ENCODE measurements around the gene CST9L. TPM values are rescaled to one million over a fixed set of nuclear protein-coding genes. Genes with fewer than 3 reads are reported as not detected.
"Not testable (repeated sequence)": the region's sequence is repeated elsewhere in the genome, so short reads cannot be mapped to it uniquely, and the experiment has no call there.

CST9L gene
- total RNA-seq, 1 donor from 2014 or later: not detected

- DNase-seq (no peak), ATAC-seq (ENCODE audit: poor library complexity) (no peak)
- intact Hi-C loops (cut with DNase I): no loop called here
These were observed 20.4 kb upstream of the CST9L start for GRCh38 chr20:23588434-23589403.

- DNase-seq: no peak
- intact Hi-C loops (cut with DNase I): no loop called here
- ATAC-seq (ENCODE audit: poor library complexity): no peak
These were observed 19.3 kb upstream of the CST9L start for GRCh38 chr20:23587631-23588030.

- DNase-seq (no peak), ATAC-seq (ENCODE audit: poor library complexity) (no peak)
- intact Hi-C loops (cut with DNase I): no loop called here
These were observed 18.6 kb upstream of the CST9L start for GRCh38 chr20:23586735-23587525.

GRCh38 chr20:23585808-23586734, 17.8 kb upstream of the CST9L start:
- DNase-seq (no peak), ATAC-seq (ENCODE audit: poor library complexity) (no peak)
- intact Hi-C loops (cut with DNase I): no loop called here

GRCh38 chr20:23585449-23585807, 17.1 kb upstream of the CST9L start:
- ATAC-seq (ENCODE audit: poor library complexity): no peak

GRCh38 chr20:23584434-23585199, 16.3 kb upstream of the CST9L start:
- no peak for ATAC-seq (ENCODE audit: poor library complexity)
- intact Hi-C loops (cut with DNase I): no loop called here
- no peak for DNase-seq

More at GRCh38 chr20:23585449-23585807, 17.1 kb upstream of the CST9L start:
- intact Hi-C loops (cut with DNase I): no loop called here
- DNase-seq: no peak

- ATAC-seq (ENCODE audit: poor library complexity) (no peak), DNase-seq (no peak)
- intact Hi-C loops (cut with DNase I): no loop called here
These were observed 15.2 kb upstream of the CST9L start for GRCh38 chr20:23583526-23583925.

- intact Hi-C loops (cut with DNase I): no loop called here
- ATAC-seq (ENCODE audit: poor library complexity) (no peak), DNase-seq (no peak)
These were observed 14.0 kb upstream of the CST9L start for GRCh38 chr20:23582293-23582692.

- DNase-seq; intact Hi-C loops (cut with DNase I); ATAC-seq (ENCODE audit: poor library complexity): not testable (repeated sequence)
These were observed 13.5 kb upstream of the CST9L start for GRCh38 chr20:23581833-23582232.

- intact Hi-C loops (cut with DNase I): no loop called here
- no peak for DNase-seq
- no peak for ATAC-seq (ENCODE audit: poor library complexity)
These were observed 6.7 kb upstream of the CST9L start for GRCh38 chr20:23574977-23575376.

GRCh38 chr20:23570178-23570760, 2.0 kb upstream of the CST9L start:
- intact Hi-C loops (cut with DNase I): no loop called here
- no peak for ATAC-seq (ENCODE audit: poor library complexity)
- DNase-seq: no peak

- intact Hi-C loops (cut with DNase I): no loop called here
- DNase-seq (no peak), ATAC-seq (ENCODE audit: poor library complexity) (no peak)
These were observed 1.3 kb upstream of the CST9L start for GRCh38 chr20:23569570-23569969.

GRCh38 chr20:23568971-23569330, 667 bp upstream of the CST9L start:
- ATAC-seq (ENCODE audit: poor library complexity) (no peak), DNase-seq (no peak)
- intact Hi-C loops (cut with DNase I): no loop called here

GRCh38 chr20:23566199-23566932, 1.9 kb downstream of the CST9L start:
- no peak for ATAC-seq (ENCODE audit: poor library complexity)
- intact Hi-C loops (cut with DNase I): no loop called here
- DNase-seq: no peak

GRCh38 chr20:23565503-23566045, 2.7 kb downstream of the CST9L start:
- intact Hi-C loops (cut with DNase I): no loop called here
- ATAC-seq (ENCODE audit: poor library complexity): no peak

GRCh38 chr20:23564927-23565326, 3.4 kb downstream of the CST9L start:
- ATAC-seq (ENCODE audit: poor library complexity): no peak
- intact Hi-C loops (cut with DNase I): no loop called here
- DNase-seq: no peak

More at GRCh38 chr20:23565503-23566045, 2.7 kb downstream of the CST9L start:
- DNase-seq: no peak
